ENCODE data around the gene RPL31.

The RPL31 gene

DNA sequence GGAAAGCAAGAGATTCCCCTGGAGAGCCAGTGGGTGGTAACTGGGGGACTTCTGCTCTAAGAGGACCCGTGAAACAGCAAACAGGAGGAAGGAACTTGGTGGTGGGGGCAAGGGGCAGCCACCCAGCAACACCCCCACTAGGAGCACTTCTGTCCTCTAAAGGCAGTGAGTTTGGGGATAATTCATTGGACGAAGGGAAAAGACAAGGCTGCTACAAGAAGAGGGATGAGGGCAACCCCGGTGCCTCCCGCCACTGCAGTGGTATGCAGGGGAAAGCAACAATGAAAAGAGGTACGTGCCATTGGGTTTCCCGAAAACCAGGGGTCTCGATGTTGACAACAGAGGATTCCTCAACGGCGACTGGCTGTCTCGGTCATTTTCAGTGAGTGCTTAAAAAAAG lies 9.1 kb downstream of the RPL31 start:
- H3K4me3 ChIP-seq (ENCODE audit: low read depth, low read length): no peak overlapping the region
- TF ChIP-seq POLR2A (IDR thresholded peaks at IDR 0.05; ENCODE audit: extremely low read depth, insufficient read length) (no peak), MYC (IDR thresholded peaks at IDR 0.05; ENCODE audit: low read depth, low read length) (no peak)
- TF ChIP-seq, protein P1, sequence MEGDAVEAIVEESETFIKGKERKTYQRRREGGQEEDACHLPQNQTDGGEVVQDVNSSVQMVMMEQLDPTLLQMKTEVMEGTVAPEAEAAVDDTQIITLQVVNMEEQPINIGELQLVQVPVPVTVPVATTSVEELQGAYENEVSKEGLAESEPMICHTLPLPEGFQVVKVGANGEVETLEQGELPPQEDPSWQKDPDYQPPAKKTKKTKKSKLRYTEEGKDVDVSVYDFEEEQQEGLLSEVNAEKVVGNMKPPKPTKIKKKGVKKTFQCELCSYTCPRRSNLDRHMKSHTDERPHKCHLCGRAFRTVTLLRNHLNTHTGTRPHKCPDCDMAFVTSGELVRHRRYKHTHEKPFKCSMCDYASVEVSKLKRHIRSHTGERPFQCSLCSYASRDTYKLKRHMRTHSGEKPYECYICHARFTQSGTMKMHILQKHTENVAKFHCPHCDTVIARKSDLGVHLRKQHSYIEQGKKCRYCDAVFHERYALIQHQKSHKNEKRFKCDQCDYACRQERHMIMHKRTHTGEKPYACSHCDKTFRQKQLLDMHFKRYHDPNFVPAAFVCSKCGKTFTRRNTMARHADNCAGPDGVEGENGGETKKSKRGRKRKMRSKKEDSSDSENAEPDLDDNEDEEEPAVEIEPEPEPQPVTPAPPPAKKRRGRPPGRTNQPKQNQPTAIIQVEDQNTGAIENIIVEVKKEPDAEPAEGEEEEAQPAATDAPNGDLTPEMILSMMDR (IDR thresholded peaks at IDR 0.05; ENCODE audit: low read depth, low read length): no peak
- TF ChIP-seq, protein P2, sequence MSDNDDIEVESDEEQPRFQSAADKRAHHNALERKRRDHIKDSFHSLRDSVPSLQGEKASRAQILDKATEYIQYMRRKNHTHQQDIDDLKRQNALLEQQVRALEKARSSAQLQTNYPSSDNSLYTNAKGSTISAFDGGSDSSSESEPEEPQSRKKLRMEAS (IDR thresholded peaks at IDR 0.05; ENCODE audit: low read depth, low read length): no peak
- no peak for DNase-seq (ENCODE audit: low read depth)

DNA sequence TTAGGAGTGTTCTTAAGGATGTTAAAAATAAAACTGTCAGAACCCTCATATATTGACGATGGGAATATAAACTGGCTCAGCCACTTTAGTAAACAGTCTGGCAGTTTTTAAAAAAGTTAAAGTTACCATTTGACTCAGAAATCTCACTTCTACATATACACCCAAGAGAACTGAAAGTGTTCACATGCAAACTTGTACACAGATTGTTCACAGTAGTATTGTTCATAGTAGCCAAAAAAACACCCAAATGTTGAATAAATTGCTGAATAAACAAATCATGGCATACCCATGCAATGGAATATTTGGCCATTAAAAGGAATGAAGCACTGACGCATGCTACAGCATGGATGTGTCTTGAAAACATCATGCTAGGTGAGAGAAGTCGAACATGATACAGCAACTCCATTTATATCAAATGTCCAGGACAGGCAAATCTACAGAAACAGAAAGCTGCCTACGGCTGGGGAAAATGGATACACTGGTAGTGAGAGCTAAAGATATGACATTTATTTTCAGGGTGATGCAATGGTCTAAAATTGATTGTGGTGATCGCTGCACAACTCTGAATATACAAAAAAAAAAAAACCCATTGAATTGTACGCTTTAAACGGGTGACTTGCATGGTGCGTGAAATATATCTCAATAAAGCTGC lies 10.1 kb downstream of the RPL31 start:
- TF ChIP-seq MYC (IDR thresholded peaks at IDR 0.05; ENCODE audit: low read depth, low read length) (no peak), POLR2A (IDR thresholded peaks at IDR 0.05; ENCODE audit: extremely low read depth, insufficient read length) (no peak)
- TF ChIP-seq, protein P2 (IDR thresholded peaks at IDR 0.05; ENCODE audit: low read depth, low read length): no peak
- TF ChIP-seq, protein P1 (IDR thresholded peaks at IDR 0.05; ENCODE audit: low read depth, low read length): no peak
- no peak overlapping the region for H3K4me3 ChIP-seq (ENCODE audit: low read depth, low read length)
- DNase-seq (ENCODE audit: low read depth): no peak

DNA sequence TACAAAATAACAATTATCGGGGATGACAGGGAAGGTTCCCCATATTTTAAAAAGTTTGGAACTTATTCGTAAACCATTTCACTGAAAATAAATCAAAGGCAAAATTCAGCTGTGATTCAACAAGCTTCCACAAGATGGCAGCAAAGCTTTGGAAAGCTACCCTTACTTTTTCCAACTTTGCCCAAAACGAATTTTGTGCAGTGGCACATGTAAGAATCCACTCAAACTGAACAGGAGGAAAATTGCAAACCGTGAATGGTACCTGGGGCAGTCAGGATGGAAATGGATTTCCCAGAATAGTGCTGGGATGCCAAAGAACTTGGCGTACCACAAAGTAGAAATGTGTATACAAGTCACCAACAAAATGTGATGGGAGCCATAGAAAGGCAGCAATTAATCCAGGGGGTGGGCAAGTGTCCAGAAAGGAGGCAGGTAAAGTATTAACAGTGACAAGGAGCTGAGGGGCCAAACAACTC lies 10.7 kb downstream of the RPL31 start:
- TF ChIP-seq, protein P1 (IDR thresholded peaks at IDR 0.05; ENCODE audit: low read depth, low read length): peak; percentile 70
- TF ChIP-seq, protein P2 (IDR thresholded peaks at IDR 0.05; ENCODE audit: low read depth, low read length): no peak
- no peak overlapping the region for H3K4me3 ChIP-seq (ENCODE audit: low read depth, low read length)
- DNase-seq (ENCODE audit: low read depth): peak; percentile 66

DNA sequence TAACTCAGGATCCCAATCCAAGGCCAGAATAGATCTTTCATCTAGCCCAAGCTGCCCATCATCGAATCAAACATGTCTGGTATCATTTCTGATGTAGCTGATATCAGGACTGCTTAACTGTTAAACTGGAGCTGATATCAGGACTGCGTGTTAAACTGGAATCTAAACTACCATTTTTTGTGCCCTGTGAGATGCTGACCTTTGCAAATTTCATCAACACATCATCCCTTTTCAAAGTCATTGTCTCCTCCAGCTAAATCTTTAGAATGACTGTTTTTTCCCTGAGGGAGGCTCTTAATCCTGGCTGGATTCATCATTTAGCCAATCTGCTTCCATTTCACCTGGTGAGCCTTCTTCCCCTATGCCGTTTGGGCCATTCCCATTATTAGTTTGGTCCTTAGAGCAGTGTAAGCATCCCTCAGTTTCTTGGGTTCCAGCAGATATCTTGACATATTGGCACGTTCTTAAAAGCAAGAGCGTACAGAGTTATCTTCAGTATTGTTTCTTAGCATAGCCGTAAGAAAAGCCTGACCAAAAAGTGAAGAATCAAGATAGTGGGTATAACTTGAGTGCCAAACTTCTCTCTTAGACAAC lies 12.3 kb downstream of the RPL31 start:
- no peak for DNase-seq (ENCODE audit: low read depth)
- TF ChIP-seq, protein P1 (IDR thresholded peaks at IDR 0.05; ENCODE audit: low read depth, low read length): no peak
- no peak for TF ChIP-seq POLR2A (IDR thresholded peaks at IDR 0.05; ENCODE audit: extremely low read depth, insufficient read length)
- TF ChIP-seq, protein P2 (IDR thresholded peaks at IDR 0.05; ENCODE audit: low read depth, low read length): no peak
- H3K4me3 ChIP-seq (ENCODE audit: low read depth, low read length): no peak overlapping the region

DNA sequence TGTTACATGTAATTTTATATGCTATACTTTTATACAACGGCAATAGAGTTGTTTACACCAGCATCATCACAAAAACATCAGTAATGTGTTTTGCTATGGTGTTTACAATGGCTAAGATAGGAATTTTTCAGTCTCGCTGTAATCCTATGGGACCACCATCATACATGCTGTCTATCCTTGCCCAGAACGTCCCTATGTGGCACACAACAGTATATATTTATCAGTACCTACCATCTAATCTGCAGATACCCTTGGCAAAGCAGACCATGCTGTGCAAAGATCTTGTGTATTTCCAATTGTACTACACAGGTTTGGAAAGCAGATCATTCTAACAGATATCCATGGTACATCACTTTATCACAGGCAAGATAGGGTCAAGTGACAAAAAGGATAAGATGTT lies 15.3 kb downstream of the RPL31 start:
- TF ChIP-seq, protein P1 (IDR thresholded peaks at IDR 0.05; ENCODE audit: low read depth, low read length): no peak
- TF ChIP-seq MYC (IDR thresholded peaks at IDR 0.05; ENCODE audit: low read depth, low read length): no peak
- no peak overlapping the region for H3K4me3 ChIP-seq (ENCODE audit: low read depth, low read length)
- DNase-seq (ENCODE audit: low read depth): no peak
